ENCODE results near the gene PODXL. TPM values are rescaled to one million over a fixed set of nuclear protein-coding genes. Genes with fewer than 3 reads are reported as not detected.

The PODXL gene
- total and polyA plus RNA-seq, 2 donors (not counting 3 experiments of a cell fraction or from before 2014, with no cell fraction given) = 86.4 to 156 TPM

- peak; percentile 53 for FAIRE-seq
- dilution Hi-C loops (cut with MboI; ENCODE audit: extremely low pct_ligation_motif_present, low sequenced_read_pairs) (no loop called here), intact Hi-C loops (cut with micrococcal nuclease) (no loop called here)
- H3K27ac ChIP-seq (ENCODE audit: insufficient read depth, low read depth, low read length) = no peak overlapping the region
- no peaks in the 10 kb centered on the region for H3K36me3 ChIP-seq (ENCODE audit: control insufficient read depth in 2 of 2, extremely low read depth in 1 of 2, insufficient read depth in 2 of 2, low read length in 2 of 2)
- H3K9me3 ChIP-seq (replicated peaks; ENCODE audit: control insufficient read depth, insufficient read depth, low read length) = no peaks in the 10 kb centered on the region
- H3K9ac ChIP-seq (replicated peaks; ENCODE audit: extremely low read depth, insufficient read depth, low read length) = no peak overlapping the region
- TF ChIP-seq FOS (IDR thresholded peaks at IDR 0.05; ENCODE audit: borderline replicate concordance, insufficient read depth, low read length) (no peak), GATA2 (IDR thresholded peaks at IDR 0.05; ENCODE audit: insufficient read depth, insufficient read length, low read depth, low read length) (no peak), EZH2 (IDR thresholded peaks at IDR 0.05; ENCODE audit: borderline replicate concordance, low read depth, low read length, severe bottlenecking) (no peak), MYC (IDR thresholded peaks at IDR 0.05; ENCODE audit: low read depth, low read length) (no peak), JUN (IDR thresholded peaks at IDR 0.05; ENCODE audit: borderline replicate concordance, insufficient read depth, insufficient read length, low read depth) (no peak), POLR2AphosphoS5 (IDR thresholded peaks at IDR 0.05; ENCODE audit: insufficient read depth, low read depth, low read length) (no peak), MAX (IDR thresholded peaks at IDR 0.05; ENCODE audit: insufficient read depth, insufficient read length) (no peak), CTCF (IDR thresholded peaks at IDR 0.05; ENCODE audit: extremely low read depth in 1 of 2, insufficient read depth in 1 of 2, low read depth in 1 of 2, low read length in 2 of 2) (no peak), POLR2A (IDR thresholded peaks at IDR 0.05; ENCODE audit: low read depth, low read length) (no peak)
- no peak for DNase-seq (ENCODE audit: low read depth, low spot score)
- H3K4me1 ChIP-seq (ENCODE audit: control insufficient read depth, extremely low read depth, insufficient read depth, low read length) = peaks cover 9% of the 10 kb centered on the region
- no peaks in the 10 kb centered on the region for H3K79me2 ChIP-seq (ENCODE audit: control insufficient read depth, insufficient read depth, low read length)
- no peaks in the 10 kb centered on the region for H3K9me1 ChIP-seq (replicated peaks; ENCODE audit: control insufficient read depth, extremely low read depth, insufficient read depth, low read length)
- no peak overlapping the region for H2AFZ ChIP-seq (ENCODE audit: low read depth, low read length)
- no TSS peak for BruUV-seq (replicated peaks)
- no peak overlapping the region for H3K4me2 ChIP-seq (ENCODE audit: insufficient read depth, low read length)
- ChIA-PET POLR2A (interaction anchor here (0.5 kb wide), 1 partner anchor 386 kb away, joined by 6 read pairs; no protein-coding TSS in a partner anchor), CTCF (interaction anchor here (1.7 to 1.9 kb wide), 2 partner anchors 8 to 13 kb away, joined by 3 to 4 read pairs; no protein-coding TSS in a partner anchor)
- H4K20me1 ChIP-seq (replicated peaks; ENCODE audit: control insufficient read depth, extremely low read depth, insufficient read depth, low read length) = no peaks in the 10 kb centered on the region
- H3K4me3 ChIP-seq (replicated peaks in 1 of 3; ENCODE audit: insufficient read depth in 1 of 3, low read depth in 1 of 3, low read length in 3 of 3) = no peak overlapping the region
- H3K27me3 ChIP-seq (ENCODE audit: control insufficient read depth in 2 of 2, insufficient read depth in 2 of 2, low read length in 2 of 2) = no peaks in the 10 kb centered on the region
Measured at GRCh38 chr7:131455546-131455945, 100.9 kb downstream of the PODXL start.

All from endothelial cell of umbilical vein (primary cell).